Type B pancreatic cell (in vitro differentiated cells): Measurements from ENCODE around the gene MRTFB. TPM values are rescaled to one million over a fixed set of nuclear protein-coding genes. Genes with fewer than 3 reads are reported as not detected.

Experiments used
- DNase-seq: peaks from one replicate; pipeline ENCODE4 v3.0.0; 2021; ENCODE audit warnings: mixed read lengths; ENCODE audit not compliant: unreplicated experiment; ENCODE audit errors: extremely low spot score
- H3K27ac Mint-ChIP-seq: 2 replicates; pipeline ENCODE4 v1.8.0; 2021; ENCODE audit warnings: mild to moderate bottlenecking, mixed read lengths
- H3K27me3 Mint-ChIP-seq: 2 replicates; pipeline ENCODE4 v1.8.0; 2021; ENCODE audit warnings: mixed read lengths
- H3K36me3 Mint-ChIP-seq: 2 replicates; pipeline ENCODE4 v1.8.0; 2021; ENCODE audit warnings: mixed read lengths
- H3K4me1 Mint-ChIP-seq: one replicate; pipeline ENCODE4 v1.8.0; 2021; ENCODE audit warnings: mixed read lengths; ENCODE audit not compliant: unreplicated experiment
- H3K4me3 Mint-ChIP-seq: 2 replicates; pipeline ENCODE4 v1.8.0; 2021; ENCODE audit warnings: mild to moderate bottlenecking, mixed read lengths
- H3K9me3 Mint-ChIP-seq: 2 replicates; pipeline ENCODE4 v1.8.0; 2021; ENCODE audit warnings: mixed read lengths
- total RNA-seq: library from RNA; stranded (reverse); gene quantifications from 2 replicates; pipeline ENCODE4 v1.2.1, GENCODE V29; 2021; ENCODE audit warnings: low replicate concordance
- TF ChIP-seq, protein P1 (sequence below): fragments of 200-600 bp; sonication (generic); conservative IDR thresholded peaks from 2 replicates; pipeline ENCODE4 v1.5.0; 2021; ENCODE audit warnings: antibody characterized with exemption, mild to moderate bottlenecking

Gene MRTFB
- total RNA-seq, 1 donor from 2014 or later = 61.0 TPM

DNA sequence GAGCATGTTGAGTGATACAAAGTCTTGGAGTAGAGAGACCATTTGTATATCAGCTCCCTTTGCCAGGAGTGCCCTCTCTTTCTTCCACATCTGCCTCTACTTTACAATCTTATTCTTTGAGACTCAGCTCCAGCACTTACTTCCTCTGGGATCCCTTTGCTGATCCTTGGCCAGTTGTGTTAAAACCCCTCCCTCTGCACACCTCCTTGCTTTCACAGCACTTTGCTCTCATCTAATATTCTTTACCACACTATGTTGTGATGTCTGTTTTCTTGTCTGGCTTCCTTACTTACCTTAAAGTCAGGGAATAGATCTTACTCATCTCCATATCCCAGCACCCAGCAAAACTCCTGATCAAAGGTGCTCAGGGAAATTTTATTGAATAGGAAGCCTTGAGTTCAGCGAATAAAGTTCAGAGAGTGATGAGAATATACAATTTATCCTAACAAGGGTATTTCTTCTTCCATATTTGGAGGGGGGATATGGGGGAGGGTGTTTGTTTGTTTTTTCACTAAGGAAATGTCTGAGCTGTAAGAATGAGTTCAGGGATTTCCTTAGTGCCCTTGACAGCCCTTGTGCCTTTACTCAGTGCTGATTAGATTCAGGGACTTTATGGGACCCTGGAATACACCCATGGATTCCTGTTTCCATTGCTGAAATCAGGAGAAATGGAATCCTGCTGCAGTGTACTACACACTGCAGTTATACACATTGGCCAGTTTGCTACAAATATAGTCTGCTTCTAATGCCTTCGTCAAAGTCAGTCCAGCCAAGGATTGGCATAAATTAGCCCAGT, 32.0 kb downstream of the MRTFB start:
- H3K9me3 Mint-ChIP-seq = peaks cover 4% of the 10 kb centered on the region
- H3K4me3 Mint-ChIP-seq = peak overlapping the region; percentile 35
- TF ChIP-seq, protein P1, sequence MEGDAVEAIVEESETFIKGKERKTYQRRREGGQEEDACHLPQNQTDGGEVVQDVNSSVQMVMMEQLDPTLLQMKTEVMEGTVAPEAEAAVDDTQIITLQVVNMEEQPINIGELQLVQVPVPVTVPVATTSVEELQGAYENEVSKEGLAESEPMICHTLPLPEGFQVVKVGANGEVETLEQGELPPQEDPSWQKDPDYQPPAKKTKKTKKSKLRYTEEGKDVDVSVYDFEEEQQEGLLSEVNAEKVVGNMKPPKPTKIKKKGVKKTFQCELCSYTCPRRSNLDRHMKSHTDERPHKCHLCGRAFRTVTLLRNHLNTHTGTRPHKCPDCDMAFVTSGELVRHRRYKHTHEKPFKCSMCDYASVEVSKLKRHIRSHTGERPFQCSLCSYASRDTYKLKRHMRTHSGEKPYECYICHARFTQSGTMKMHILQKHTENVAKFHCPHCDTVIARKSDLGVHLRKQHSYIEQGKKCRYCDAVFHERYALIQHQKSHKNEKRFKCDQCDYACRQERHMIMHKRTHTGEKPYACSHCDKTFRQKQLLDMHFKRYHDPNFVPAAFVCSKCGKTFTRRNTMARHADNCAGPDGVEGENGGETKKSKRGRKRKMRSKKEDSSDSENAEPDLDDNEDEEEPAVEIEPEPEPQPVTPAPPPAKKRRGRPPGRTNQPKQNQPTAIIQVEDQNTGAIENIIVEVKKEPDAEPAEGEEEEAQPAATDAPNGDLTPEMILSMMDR = no peak
- no peak for DNase-seq
- peaks cover 22% of the 10 kb centered on the region for H3K36me3 Mint-ChIP-seq
- H3K27ac Mint-ChIP-seq = peak overlapping the region; percentile 48
- peaks cover 36% of the 10 kb centered on the region for H3K4me1 Mint-ChIP-seq
- no peaks in the 10 kb centered on the region for H3K27me3 Mint-ChIP-seq

DNA sequence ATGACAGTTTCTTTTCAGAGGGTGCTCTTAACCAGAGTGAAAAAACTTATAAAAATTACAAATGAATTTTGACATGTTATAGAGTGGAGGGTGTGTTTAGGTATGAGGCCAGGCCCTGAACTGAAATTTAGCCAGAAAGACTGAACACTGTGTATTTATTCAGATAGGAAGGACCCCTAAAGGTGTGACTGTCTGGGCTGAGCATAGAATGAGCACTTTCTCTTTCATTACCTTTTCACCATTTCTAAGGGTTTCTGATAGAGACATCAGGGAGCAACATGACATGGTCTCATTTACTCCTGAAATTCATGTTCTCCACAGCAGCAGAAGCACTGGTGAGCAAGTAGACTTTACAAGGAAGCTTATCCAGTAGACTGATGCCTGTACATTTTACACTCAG, 32.9 kb downstream of the MRTFB start:
- Mint-ChIP-seq H3K4me1 (peaks cover 36% of the 10 kb centered on the region), H3K36me3 (peaks cover 17% of the 10 kb centered on the region), H3K27ac (peak overlapping the region; percentile 78), H3K4me3 (peak overlapping the region; percentile 1), H3K9me3 (peaks cover 4% of the 10 kb centered on the region), H3K27me3 (no peaks in the 10 kb centered on the region)
- TF ChIP-seq, protein P1 = no peak
- DNase-seq = no peak

DNA sequence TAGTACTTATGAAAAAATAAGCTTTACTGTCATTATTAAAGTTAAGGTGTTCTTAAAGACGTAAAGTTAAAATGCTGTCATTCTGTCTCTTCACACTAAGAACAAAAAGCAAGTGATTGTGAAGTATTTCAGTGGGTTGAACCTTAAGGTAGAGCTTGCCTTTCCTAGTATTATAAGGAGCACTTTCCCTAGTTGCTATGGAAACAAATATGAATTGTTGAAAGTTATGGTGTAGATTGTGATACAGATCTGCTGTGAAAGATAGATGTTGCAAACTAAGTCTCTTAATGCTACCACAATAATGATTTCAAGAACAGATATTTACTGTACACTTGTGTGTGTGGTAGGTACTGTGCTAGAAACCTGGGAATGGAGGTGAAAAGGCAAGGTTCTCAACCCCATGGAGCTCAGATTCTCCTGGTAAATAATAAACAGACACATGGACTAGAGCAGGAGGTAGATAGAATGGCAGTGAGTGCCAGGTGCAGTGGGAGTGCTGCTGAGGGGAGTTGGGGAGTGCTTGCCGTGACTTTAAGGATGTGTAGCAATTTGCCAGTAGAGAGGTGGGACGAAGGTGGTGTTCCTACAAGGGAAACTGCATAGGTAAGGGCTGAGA, 34.7 kb downstream of the MRTFB start:
- TF ChIP-seq, protein P1 = no peak
- no peak for DNase-seq
- no peak overlapping the region for H3K27ac Mint-ChIP-seq
- H3K36me3 Mint-ChIP-seq = peaks cover 6% of the 10 kb centered on the region
- no peaks in the 10 kb centered on the region for H3K27me3 Mint-ChIP-seq
- H3K9me3 Mint-ChIP-seq = no peaks in the 10 kb centered on the region
- no peak overlapping the region for H3K4me3 Mint-ChIP-seq
- peaks cover 49% of the 10 kb centered on the region for H3K4me1 Mint-ChIP-seq

DNA sequence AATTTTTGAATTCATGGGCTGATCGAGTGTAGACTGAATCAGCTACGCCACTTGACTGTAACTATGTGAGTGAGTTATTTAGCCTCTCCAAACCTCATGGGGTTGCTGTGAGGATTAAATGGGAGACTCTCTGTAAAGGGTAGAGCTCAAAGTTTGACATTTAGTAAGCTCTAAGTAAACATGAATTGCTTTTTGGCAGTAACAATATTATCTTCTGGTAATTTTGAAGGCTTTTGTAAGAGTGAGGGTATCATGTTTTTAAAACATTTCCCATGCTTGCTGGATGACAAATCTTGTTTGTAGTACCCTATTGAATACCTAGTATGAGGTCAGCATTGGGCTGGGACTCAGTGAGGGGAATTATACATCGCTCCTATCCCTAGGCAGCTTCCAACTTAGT, 35.3 kb downstream of the MRTFB start:
- Mint-ChIP-seq H3K4me3 (no peak overlapping the region), H3K4me1 (peaks cover 49% of the 10 kb centered on the region)

DNA sequence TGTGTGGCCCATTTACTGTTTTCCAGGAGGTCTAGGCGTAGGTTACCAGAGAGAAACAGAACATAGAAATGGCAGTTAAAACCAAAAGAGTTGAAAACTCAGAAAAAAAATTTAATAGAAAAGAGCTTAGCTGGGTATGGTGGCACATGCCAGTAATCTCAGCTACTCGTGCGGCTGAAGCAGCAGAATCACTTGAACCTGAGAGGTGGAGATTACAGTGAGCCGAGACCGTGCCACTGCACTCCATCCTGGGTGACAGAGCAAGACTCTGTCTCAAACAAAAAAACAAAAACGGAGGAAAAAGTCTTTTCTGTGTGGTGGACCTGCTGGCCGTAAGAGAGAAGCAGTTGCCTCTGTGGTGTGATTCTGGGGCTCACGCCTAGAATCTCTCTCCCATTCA, 35.8 kb downstream of the MRTFB start:
- H3K36me3 Mint-ChIP-seq = peaks cover 3% of the 10 kb centered on the region
- H3K9me3 Mint-ChIP-seq = no peaks in the 10 kb centered on the region
- no peak for DNase-seq
- H3K27ac Mint-ChIP-seq = no peak overlapping the region
- peaks cover 46% of the 10 kb centered on the region for H3K4me1 Mint-ChIP-seq
- TF ChIP-seq, protein P1 = no peak
- no peaks in the 10 kb centered on the region for H3K27me3 Mint-ChIP-seq
- H3K4me3 Mint-ChIP-seq = no peak overlapping the region

More for the DNA sequence above, 35.3 kb downstream of the MRTFB start:
- no peak for DNase-seq
- Mint-ChIP-seq H3K27me3 (no peaks in the 10 kb centered on the region), H3K27ac (no peak overlapping the region), H3K36me3 (peaks cover 3% of the 10 kb centered on the region), H3K9me3 (no peaks in the 10 kb centered on the region)
- TF ChIP-seq, protein P1 = no peak
